Measurements from ENCODE around the gene BMF. TPM values are rescaled to one million over a fixed set of nuclear protein-coding genes. Genes with fewer than 3 reads are reported as not detected.

Gene BMF
- total RNA-seq, 4 donors from 2014 or later, result 4.7 to 7.5 (median 6.0) TPM

DNA sequence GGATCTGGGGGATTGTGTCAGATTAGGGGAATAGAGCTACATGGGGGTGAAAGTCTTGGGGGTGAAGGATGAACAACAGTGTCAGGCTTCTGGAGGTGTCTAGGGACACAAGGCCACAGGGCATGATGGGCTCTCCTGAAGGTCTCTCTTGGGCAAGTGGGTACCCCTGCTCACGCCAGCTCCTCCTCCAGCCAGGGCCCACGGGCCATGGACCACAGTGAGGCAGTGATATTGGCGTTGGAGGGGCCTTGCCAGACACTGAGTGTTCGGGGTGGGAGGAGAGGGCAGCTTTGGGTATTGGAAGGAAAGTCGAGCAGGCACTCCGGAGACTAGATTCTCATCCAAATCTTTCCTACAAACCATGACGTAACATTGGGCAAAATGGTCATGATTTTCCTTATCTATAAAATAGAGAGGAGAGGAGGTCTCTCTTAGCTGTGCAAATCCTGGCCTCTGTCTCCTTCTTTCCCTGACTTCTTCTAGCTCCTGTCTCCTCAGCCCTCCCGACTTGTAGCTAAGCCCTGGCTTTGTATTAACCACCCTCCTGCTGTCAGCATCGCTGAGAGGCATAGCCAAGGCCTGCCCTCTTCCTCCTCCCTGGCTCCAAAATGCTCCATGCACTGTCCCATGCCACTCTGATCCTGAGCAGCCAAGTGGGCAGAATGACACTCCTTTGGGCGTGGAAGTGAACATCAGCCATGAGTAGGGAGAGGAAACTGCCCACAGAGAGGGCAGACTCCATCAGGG is 45.7 kb downstream of the BMF start:
- TF ChIP-seq POLR2A (IDR thresholded peaks at IDR 0.05), result no peak
- TF ChIP-seq EP300 (IDR thresholded peaks at IDR 0.05), result no peak
- no peak for TF ChIP-seq POLR2AphosphoS5 (IDR thresholded peaks at IDR 0.05)
- TF ChIP-seq, protein P1, sequence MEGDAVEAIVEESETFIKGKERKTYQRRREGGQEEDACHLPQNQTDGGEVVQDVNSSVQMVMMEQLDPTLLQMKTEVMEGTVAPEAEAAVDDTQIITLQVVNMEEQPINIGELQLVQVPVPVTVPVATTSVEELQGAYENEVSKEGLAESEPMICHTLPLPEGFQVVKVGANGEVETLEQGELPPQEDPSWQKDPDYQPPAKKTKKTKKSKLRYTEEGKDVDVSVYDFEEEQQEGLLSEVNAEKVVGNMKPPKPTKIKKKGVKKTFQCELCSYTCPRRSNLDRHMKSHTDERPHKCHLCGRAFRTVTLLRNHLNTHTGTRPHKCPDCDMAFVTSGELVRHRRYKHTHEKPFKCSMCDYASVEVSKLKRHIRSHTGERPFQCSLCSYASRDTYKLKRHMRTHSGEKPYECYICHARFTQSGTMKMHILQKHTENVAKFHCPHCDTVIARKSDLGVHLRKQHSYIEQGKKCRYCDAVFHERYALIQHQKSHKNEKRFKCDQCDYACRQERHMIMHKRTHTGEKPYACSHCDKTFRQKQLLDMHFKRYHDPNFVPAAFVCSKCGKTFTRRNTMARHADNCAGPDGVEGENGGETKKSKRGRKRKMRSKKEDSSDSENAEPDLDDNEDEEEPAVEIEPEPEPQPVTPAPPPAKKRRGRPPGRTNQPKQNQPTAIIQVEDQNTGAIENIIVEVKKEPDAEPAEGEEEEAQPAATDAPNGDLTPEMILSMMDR (IDR thresholded peaks at IDR 0.05), result no peak
- WGBS, 2 donors (ENCODE audit: low coverage in 1 of 2), result 92 to 96% methylated on average over 2 to 7 of the region's 10 CpGs
- Histone ChIP-seq H3K27me3 (no peaks in the 10 kb centered on the region), H3K36me3 (peaks cover 0 to 3% of the 10 kb centered on the region in 2 donors), H3K9me3 (no peaks in the 10 kb centered on the region), H3K4me1 (peaks cover 0 to 7% (median 0%) of the 10 kb centered on the region in 3 donors), H3K4me3 (no peak overlapping the region), H3K27ac (no peak overlapping the region)
- no peak for ATAC-seq

DNA sequence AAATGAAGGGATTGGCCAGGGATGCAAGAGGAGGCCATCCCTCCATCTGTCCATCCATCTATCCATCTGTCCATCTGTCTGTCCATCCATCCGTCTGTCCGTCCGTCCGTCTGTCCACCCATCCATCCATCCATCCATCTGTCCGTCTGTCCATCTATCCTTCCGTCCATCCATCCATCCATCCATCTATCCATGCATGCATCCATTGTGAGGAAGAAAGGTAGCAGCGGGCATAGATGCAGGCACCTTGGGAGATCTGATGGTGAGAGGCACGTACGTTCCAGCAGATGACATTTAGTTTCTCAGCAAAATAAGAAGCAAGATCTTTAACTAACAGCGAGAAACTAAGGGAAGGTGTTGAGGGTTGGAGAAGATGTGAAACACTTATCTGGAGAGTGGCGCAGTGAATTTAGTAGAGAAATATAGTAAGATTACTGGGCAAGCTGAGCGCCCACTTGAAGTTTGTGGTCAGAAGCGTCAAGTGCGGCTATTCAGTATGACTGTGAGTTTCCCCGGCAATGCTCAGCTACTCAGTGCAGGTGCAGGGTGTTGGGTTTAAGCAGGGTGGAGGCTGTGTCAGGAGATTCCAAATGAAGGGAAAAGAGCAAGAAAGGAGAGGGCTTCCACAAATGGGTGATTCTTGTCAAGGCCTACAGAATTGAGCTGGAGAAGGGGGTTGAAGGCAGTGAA is 47.3 kb downstream of the BMF start:
- H3K9me3 ChIP-seq, result no peaks in the 10 kb centered on the region
- ATAC-seq, result no peak
- H3K27ac ChIP-seq, result no peak overlapping the region
- H3K27me3 ChIP-seq, result no peaks in the 10 kb centered on the region
- no peak for TF ChIP-seq EP300 (IDR thresholded peaks at IDR 0.05)
- TF ChIP-seq, protein P1 (IDR thresholded peaks at IDR 0.05), result no peak
- 91 to 98% methylated on average over 5 to 14 of the region's 15 CpGs for WGBS, 2 donors (ENCODE audit: low coverage in 1 of 2)
- H3K36me3 ChIP-seq, result peaks cover 0 to 16% of the 10 kb centered on the region in 2 donors
- H3K4me1 ChIP-seq, result peaks cover 0 to 6% (median 0%) of the 10 kb centered on the region in 3 donors
- H3K4me3 ChIP-seq, result no peak overlapping the region

DNA sequence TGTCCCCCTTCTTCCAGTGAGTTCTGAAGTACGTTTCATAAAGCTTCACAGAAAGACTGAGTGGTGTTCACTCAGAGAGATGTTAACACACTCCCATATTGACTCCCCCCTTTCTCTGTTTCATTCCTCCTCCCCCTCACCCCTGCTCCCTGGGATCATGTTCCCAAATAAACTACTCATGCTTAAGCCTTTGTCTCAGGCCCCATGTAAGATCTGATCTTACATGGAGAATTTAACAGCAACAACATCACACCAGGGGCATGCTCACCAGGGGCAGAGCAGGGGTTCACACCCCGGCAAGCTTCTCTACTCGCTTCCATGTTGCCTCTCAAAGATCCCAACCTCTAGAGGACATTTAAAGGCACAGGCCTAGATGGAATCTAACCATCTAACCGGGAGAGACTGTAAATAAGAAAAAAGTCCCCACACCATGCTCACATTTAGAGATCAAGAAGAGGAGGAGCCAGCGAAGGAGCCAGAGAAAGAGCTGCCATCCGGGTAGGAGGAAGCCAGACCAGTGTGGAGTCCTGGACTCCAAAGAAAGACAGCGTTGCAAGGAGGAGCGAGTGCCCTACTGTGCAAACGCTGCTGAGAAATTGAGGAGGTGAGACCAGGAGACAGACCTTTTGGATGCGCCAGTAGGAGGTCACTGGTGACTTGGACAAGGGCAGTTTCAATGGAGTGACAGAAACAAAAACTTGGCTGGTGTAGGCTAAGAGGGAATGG is 48.3 kb downstream of the BMF start:
- H3K4me1 ChIP-seq, result peaks cover 0 to 9% (median 0%) of the 10 kb centered on the region in 3 donors
- peaks cover 0 to 17% of the 10 kb centered on the region in 2 donors for H3K36me3 ChIP-seq
- no peak for ATAC-seq
- no peak overlapping the region for H3K4me3 ChIP-seq
- H3K27ac ChIP-seq, result no peak overlapping the region
- H3K27me3 ChIP-seq, result no peaks in the 10 kb centered on the region
- no peak for TF ChIP-seq POLR2AphosphoS5 (IDR thresholded peaks at IDR 0.05)
- no peak for TF ChIP-seq POLR2A (IDR thresholded peaks at IDR 0.05)
- TF ChIP-seq, protein P1 (IDR thresholded peaks at IDR 0.05), result no peak
- H3K9me3 ChIP-seq, result no peaks in the 10 kb centered on the region
- 82 to 93% methylated on average over 5 to 9 of the region's 10 CpGs for WGBS, 2 donors (ENCODE audit: low coverage in 1 of 2)

DNA sequence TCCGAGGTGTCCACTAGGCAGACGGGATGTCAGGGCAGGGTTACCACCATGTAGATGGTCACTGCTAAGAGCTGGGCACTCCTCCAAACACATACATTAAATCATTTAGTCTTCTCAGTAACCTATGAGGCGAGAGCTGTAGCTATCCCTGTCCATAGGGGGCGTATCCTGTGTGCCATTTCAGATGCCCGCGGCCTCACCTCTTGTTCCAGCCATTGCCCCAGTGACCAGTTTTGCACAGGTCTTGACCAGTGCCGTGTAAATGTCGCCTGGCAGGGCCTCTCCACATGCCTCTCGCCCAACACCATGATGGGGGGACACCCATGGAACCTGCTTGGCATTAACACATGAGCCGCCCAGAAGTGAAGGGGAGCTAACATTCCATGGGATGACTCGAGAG is 48.9 kb downstream of the BMF start:
- WGBS, 2 donors (ENCODE audit: low coverage in 1 of 2), result 78 to 96% methylated on average over 5 to 7 of the region's 11 CpGs
- no peak for ATAC-seq
- TF ChIP-seq POLR2A (IDR thresholded peaks at IDR 0.05) (no peak), POLR2AphosphoS5 (IDR thresholded peaks at IDR 0.05) (no peak), EP300 (IDR thresholded peaks at IDR 0.05) (no peak)
- TF ChIP-seq, protein P1 (IDR thresholded peaks at IDR 0.05), result no peak

More for the DNA sequence above, 48.9 kb downstream of the BMF start:
- Histone ChIP-seq H3K27ac (no peak overlapping the region), H3K4me1 (peaks cover 0 to 15% (median 0%) of the 10 kb centered on the region in 3 donors), H3K4me3 (no peak overlapping the region), H3K36me3 (peaks cover 0 to 17% of the 10 kb centered on the region in 2 donors), H3K27me3 (no peaks in the 10 kb centered on the region), H3K9me3 (no peaks in the 10 kb centered on the region)
